ENCODE measurements around the gene CLBA1. TPM values are rescaled to one million over a fixed set of nuclear protein-coding genes. Genes with fewer than 3 reads are reported as not detected.
A peak's percentile ranks its signal among the peaks of the same experiment; 100 is the strongest.

The CLBA1 gene
- total RNA-seq, 4 donors from 2014 or later: 2.2 to 11.7 (median 6.5) TPM

DNA sequence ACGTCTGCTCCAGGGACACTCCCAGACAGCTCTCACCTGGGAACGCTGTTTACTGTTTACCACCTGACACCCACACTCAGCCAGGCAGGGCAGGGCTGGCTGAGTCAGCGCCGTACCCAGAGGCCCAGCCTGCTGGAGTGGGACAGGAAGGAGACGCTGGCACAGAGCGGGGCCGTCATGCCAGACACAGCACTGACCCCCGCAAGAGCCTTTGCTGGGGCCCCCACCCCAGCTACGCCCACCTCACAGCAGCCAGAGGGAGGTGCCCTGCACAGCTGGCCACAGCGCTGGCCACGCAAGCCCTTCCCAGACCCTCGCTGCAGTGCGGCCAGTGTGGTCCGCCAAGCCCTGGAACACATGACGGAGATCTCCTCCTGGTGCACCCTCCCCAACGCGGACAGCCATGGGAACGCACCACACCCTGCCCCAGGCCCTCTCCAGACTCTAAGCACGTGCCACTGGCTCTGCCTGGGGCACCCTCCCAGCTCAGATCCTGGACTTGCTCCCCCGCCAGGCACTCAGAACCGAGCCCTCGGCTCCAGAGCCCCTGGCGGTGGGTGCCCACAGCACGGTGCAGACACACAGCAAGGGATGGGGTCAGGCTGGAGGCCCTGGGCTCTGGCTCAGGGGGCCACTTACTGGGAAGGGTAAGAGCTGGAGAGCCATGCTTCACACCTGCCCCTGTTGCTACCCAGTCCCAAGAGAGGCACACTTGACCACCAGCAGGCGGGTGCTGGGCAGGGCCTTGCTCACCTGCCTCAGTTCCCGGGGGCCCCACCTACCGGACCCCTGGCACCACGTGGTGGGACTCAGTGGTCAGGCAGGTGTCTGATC lies 13.1 kb upstream of the CLBA1 start:
- intact Hi-C loops (cut with DNase I; ENCODE audit: low total_unique reads): no loop called here
- TF ChIP-seq, protein P1, sequence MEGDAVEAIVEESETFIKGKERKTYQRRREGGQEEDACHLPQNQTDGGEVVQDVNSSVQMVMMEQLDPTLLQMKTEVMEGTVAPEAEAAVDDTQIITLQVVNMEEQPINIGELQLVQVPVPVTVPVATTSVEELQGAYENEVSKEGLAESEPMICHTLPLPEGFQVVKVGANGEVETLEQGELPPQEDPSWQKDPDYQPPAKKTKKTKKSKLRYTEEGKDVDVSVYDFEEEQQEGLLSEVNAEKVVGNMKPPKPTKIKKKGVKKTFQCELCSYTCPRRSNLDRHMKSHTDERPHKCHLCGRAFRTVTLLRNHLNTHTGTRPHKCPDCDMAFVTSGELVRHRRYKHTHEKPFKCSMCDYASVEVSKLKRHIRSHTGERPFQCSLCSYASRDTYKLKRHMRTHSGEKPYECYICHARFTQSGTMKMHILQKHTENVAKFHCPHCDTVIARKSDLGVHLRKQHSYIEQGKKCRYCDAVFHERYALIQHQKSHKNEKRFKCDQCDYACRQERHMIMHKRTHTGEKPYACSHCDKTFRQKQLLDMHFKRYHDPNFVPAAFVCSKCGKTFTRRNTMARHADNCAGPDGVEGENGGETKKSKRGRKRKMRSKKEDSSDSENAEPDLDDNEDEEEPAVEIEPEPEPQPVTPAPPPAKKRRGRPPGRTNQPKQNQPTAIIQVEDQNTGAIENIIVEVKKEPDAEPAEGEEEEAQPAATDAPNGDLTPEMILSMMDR (IDR thresholded peaks at IDR 0.05): no peak
- TF ChIP-seq POLR2A (IDR thresholded peaks at IDR 0.05): no peak
- DNase-seq (ENCODE audit: low spot score in 2 of 2): peak; percentile 85 to 97
- H3K4me3 ChIP-seq (ENCODE audit: low read depth, poor library complexity, severe bottlenecking): no peak overlapping the region
- WGBS, 2 donors: 23 to 42% methylated on average over 17 to 22 of the region's 28 CpGs

DNA sequence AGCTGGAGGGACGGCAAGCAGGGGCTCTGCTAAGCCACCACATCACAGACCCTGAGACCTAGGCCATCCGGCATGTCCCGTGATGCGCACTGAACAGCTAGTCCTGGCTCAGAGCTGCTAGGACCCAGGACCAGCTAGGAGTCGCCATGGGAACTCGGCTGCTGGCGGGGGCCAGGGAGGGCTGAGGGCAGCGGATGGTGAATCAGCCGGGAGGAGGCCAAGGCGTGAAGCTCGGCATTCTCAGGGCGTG lies 12.5 kb upstream of the CLBA1 start:
- TF ChIP-seq POLR2A (IDR thresholded peaks at IDR 0.05): no peak
- TF ChIP-seq, protein P1 (IDR thresholded peaks at IDR 0.05): no peak
- intact Hi-C loops (cut with DNase I; ENCODE audit: low total_unique reads): no loop called here
- no peak overlapping the region for H3K4me3 ChIP-seq (ENCODE audit: low read depth, poor library complexity, severe bottlenecking)
- peak in 1 of 2 donors; percentile 98 for DNase-seq (ENCODE audit: low spot score in 2 of 2)
- 20 to 34% methylated on average over 7 to 12 of the region's 12 CpGs for WGBS, 2 donors

DNA sequence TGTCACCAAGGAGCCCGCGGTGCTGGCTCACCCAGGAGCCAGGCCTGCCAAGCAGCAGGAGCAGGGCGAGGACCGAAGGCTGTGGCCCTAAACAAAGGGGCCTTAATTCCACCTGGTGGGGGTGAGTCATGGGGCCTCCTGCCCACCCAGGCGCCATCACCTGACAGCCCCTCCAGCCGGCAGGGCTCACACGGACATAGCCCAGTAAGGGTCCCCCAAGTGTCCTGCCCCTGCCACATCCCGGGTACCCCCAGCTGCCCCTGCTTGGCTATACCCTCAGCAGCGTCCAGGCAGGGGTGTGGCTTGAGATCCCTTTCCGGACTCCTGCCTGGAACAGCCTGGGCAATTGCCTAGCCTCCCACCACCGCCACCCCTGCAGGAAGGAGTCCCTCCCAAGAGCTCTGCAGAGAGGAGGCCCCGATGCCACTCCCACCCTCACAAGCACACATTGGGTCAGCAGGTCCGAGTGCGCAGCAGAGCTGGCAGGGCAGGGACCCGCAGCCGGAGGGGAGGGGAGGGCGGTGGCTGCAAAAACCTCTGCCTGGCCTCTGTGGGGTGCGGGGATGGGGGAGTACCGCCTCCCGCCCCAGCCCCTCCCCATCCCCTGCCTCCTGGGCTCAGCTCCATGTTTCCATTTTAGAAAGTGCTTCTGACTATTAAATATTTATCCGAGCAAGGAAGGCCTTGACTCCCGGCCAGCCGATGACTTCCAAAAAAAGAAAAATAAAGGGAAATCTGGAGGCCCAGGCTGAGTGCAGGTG lies 12.0 kb upstream of the CLBA1 start:
- TF ChIP-seq POLR2A (IDR thresholded peaks at IDR 0.05): no peak
- TF ChIP-seq, protein P1 (IDR thresholded peaks at IDR 0.05): no peak
- WGBS, 2 donors: 7 to 22% methylated on average over 16 to 21 of the region's 23 CpGs
- intact Hi-C loops (cut with DNase I; ENCODE audit: low total_unique reads): no loop called here
- H3K4me3 ChIP-seq (ENCODE audit: low read depth, poor library complexity, severe bottlenecking): no peak overlapping the region
- DNase-seq (ENCODE audit: low spot score in 2 of 2): peak; percentile 90 to 96

DNA sequence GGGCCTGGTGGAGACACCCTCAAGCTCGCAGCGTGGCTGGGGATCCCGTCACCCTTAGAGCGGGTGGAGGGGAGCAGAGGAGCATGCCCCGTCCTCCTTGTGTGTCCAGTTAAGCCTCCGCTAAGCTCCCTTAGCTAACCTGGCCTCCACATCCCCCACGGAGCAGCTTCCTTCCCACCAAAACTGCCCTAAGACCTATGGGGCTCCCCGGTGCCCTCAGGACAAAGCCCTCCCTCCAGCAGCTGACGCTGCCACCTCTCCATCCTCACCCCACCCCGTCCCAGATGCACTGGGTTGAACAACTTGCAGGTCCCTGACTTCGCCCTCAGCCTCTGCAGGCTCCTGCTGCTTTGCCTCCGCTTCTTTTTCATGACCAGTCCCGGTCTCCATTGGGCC lies 11.4 kb upstream of the CLBA1 start:
- no peak overlapping the region for H3K4me3 ChIP-seq (ENCODE audit: low read depth, poor library complexity, severe bottlenecking)
- intact Hi-C loops (cut with DNase I; ENCODE audit: low total_unique reads): no loop called here
- TF ChIP-seq, protein P1 (IDR thresholded peaks at IDR 0.05): no peak
- no peak for TF ChIP-seq POLR2A (IDR thresholded peaks at IDR 0.05)
- no peak for DNase-seq (ENCODE audit: low spot score in 2 of 2)
- WGBS, 2 donors: 29 to 42% methylated on average over 13 of the region's 13 CpGs

DNA sequence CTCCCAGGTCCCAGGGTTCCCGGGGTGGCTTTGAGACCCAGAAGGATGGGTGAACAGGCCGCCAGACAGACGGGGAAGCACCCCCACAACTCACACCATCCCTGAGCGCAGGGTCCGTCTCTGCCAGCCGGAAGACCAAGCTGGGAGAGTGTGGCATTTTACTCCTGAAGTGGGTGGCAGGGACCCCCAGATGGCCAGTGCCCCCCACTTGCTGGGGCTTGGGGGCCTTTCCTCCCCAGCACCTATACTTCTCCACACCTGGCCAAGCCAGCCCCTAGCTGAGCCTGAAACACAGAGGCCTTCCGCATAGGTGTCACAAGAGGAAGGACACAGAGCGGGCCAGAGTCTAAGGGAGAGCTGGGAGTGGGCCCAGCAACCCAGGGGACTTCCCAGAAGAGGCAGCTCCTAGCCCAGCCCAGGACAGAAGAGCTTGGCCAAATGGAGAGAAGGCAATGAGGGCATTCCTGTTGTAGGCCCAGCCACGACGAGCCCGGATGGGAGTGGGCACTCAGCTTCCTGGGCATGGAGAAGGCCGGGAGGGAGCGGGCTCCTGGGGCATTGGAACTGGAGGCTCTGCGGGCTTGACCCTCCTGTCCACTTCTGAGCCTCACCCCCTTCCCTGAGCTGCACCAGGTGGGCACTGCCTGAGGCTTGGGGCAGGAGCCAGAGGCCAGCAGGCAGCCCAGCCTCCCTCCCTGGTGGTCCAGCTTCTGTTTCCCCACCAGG lies 10.8 kb upstream of the CLBA1 start:
- WGBS, 2 donors: 88 to 94% methylated on average over 11 to 13 of the region's 14 CpGs
- no peak overlapping the region for H3K4me3 ChIP-seq (ENCODE audit: low read depth, poor library complexity, severe bottlenecking)
- DNase-seq (ENCODE audit: low spot score in 2 of 2): no peak
- intact Hi-C loops (cut with DNase I; ENCODE audit: low total_unique reads): no loop called here
- TF ChIP-seq, protein P1 (IDR thresholded peaks at IDR 0.05): no peak
- no peak for TF ChIP-seq POLR2A (IDR thresholded peaks at IDR 0.05)

All from lower leg skin (tissue), 4 donors.